CD4-positive, alpha-beta T cell (primary cell): ENCODE data around the gene SDC3. TPM values are rescaled to one million over a fixed set of nuclear protein-coding genes. Genes with fewer than 3 reads are reported as not detected.

ENCODE experiments used
- ATAC-seq: fragments of 200-7000 bp; cut with Tn5 transposase; one replicate; pipeline ENCODE4 v1.10.0; 2022; ENCODE audit warnings: mild to moderate bottlenecking; ENCODE audit not compliant: poor library complexity
- CTCF ChIA-PET: fragments of 350-600 bp; sonication (Branson Sonifier 250); formaldehyde crosslinking; loops from one replicate; lab custom pipeline; 2021; ENCODE audit warnings: antibody characterized with exemption, inconsistent platforms; lab: Charles Lee
- POLR2A ChIA-PET: fragments of 350-600 bp; sonication (Branson Sonifier 250); formaldehyde crosslinking; loops from one replicate; lab custom pipeline; 2021; ENCODE audit warnings: antibody characterized with exemption, inconsistent platforms; lab: Charles Lee
- DNase-seq, 14 experiments: peaks; one replicate each; pipeline ENCODE4 v3.0.0-alpha.2; 2013 to 2020; ENCODE audit warnings: mixed read lengths in 2 of 14
- H3K27ac ChIP-seq, 2 donors: one replicate each; pipeline versions ENCODE4 v1.5.1 to v1.7.0; 2013; ENCODE audit warnings: low read length in 2 of 2, low read depth in 1 of 2, mild to moderate bottlenecking in 1 of 2
- H3K27me3 ChIP-seq, 2 experiments: 1 replicate in 1 of 2; 2 replicates in 1 of 2; pipeline versions ENCODE4 v1.6.1 to v1.7.0; 2013; ENCODE audit warnings: low read length in 2 of 2, control low read depth in 1 of 2, mild to moderate bottlenecking in 1 of 2, moderate library complexity in 1 of 2; ENCODE audit not compliant: insufficient read depth in 2 of 2, control insufficient read depth in 1 of 2
- H3K36me3 ChIP-seq: one replicate; pipeline ENCODE4 v1.6.1; 2013; ENCODE audit warnings: low read length, control low read depth; ENCODE audit not compliant: insufficient read depth
- H3K4me1 ChIP-seq: one replicate; pipeline ENCODE4 v1.6.1; 2013; ENCODE audit warnings: low read length, control low read depth; ENCODE audit not compliant: insufficient read depth
- H3K4me3 ChIP-seq: one replicate; pipeline ENCODE4 v1.5.1; 2013; ENCODE audit warnings: mild to moderate bottlenecking, low read length, moderate library complexity
- H3K9me3 ChIP-seq, 2 experiments: 1 replicate in 1 of 2; 2 replicates in 1 of 2; pipeline versions ENCODE4 v1.6.1 to v1.7.0; 2013; ENCODE audit warnings: low read length in 2 of 2, mild to moderate bottlenecking in 2 of 2, control low read depth in 1 of 2, moderate library complexity in 1 of 2; ENCODE audit not compliant: control insufficient read depth in 1 of 2, insufficient read depth in 1 of 2
- H3K27ac Mint-ChIP-seq: one replicate; pipeline ENCODE4 v1.8.0; 2020; ENCODE audit warnings: mixed read lengths
- H3K27me3 Mint-ChIP-seq: one replicate; pipeline ENCODE4 v1.8.0; 2021; ENCODE audit warnings: mixed read lengths
- H3K36me3 Mint-ChIP-seq: one replicate; pipeline ENCODE4 v1.8.0; 2021; ENCODE audit warnings: low read depth, mixed read lengths
- H3K4me1 Mint-ChIP-seq: one replicate; pipeline ENCODE4 v1.8.0; 2021; ENCODE audit warnings: low read depth, mixed read lengths
- H3K4me3 Mint-ChIP-seq: one replicate; pipeline ENCODE4 v1.8.0; 2020; ENCODE audit warnings: mild to moderate bottlenecking, mixed read lengths
- H3K9me3 Mint-ChIP-seq: one replicate; pipeline ENCODE4 v1.8.0; 2020; ENCODE audit warnings: mixed read lengths
- CTCF ChIP-seq: fragments of 200-600 bp; IDR thresholded peaks from one replicate; pipeline ENCODE4 v1.8.0; 2022; ENCODE audit warnings: antibody characterized with exemption, mild to moderate bottlenecking
- intact Hi-C, 2 experiments: fragments of 100-400 bp; cut with DNase I in 1 of 2; cut with micrococcal nuclease in 1 of 2; formaldehyde crosslinking; loops; one replicate each; pipeline versions ENCODE4 v1.15.1 to v1.9.0; 2023 to 2025; cut with DNase I, micrococcal nuclease
- total RNA-seq, 174 experiments: library from RNA in 2 of 174; stranded (reverse) in 2 of 174; gene quantifications; one replicate each; pipeline ENCODE4 v1.2.3 and lab custom pipeline; 2021 to 2026

The SDC3 gene
- total RNA-seq, 2 experiments from 2014 or later: 0.14 TPM; not detected in 1

GRCh38 chr1:30955448-30956015 is 47.0 kb upstream of the SDC3 start:
- H3K4me1 Mint-ChIP-seq: peaks cover 41% of the 10 kb centered on the region

GRCh38 chr1:30953685-30954084 is 45.1 kb upstream of the SDC3 start:
- intact Hi-C loops: no loop called here
- Mint-ChIP-seq H3K9me3 (no peaks in the 10 kb centered on the region), H3K4me1 (peaks cover 28% of the 10 kb centered on the region), H3K36me3 (peaks cover 92% of the 10 kb centered on the region), H3K27ac (no peak overlapping the region), H3K4me3 (no peak overlapping the region), H3K27me3 (no peaks in the 10 kb centered on the region)
- CTCF ChIA-PET: no interaction called here
- no peak overlapping the region for H3K4me3 ChIP-seq
- DNase-seq (no peak), ATAC-seq (no peak)
- TF ChIP-seq CTCF: no peak
- H3K27ac ChIP-seq: no peak overlapping the region
- POLR2A ChIA-PET: no interaction called here
- no peaks in the 10 kb centered on the region for H3K27me3 ChIP-seq
- H3K9me3 ChIP-seq: no peaks in the 10 kb centered on the region
- no peaks in the 10 kb centered on the region for H3K4me1 ChIP-seq
- peaks cover 82% of the 10 kb centered on the region for H3K36me3 ChIP-seq

More at GRCh38 chr1:30955448-30956015, 47.0 kb upstream of the SDC3 start:
- Mint-ChIP-seq H3K4me3 (no peak overlapping the region), H3K9me3 (no peaks in the 10 kb centered on the region), H3K36me3 (peaks cover 95% of the 10 kb centered on the region), H3K27me3 (no peaks in the 10 kb centered on the region), H3K27ac (no peak overlapping the region)
- H3K4me3 ChIP-seq: no peak overlapping the region
- no peak overlapping the region for H3K27ac ChIP-seq
- H3K9me3 ChIP-seq: no peaks in the 10 kb centered on the region
- no peak for TF ChIP-seq CTCF
- intact Hi-C loops: no loop called here
- peaks cover 81% of the 10 kb centered on the region for H3K36me3 ChIP-seq
- ChIA-PET CTCF (no interaction called here), POLR2A (no interaction called here)
- no peak for DNase-seq
- ATAC-seq: no peak
- no peaks in the 10 kb centered on the region for H3K4me1 ChIP-seq
- no peaks in the 10 kb centered on the region for H3K27me3 ChIP-seq

- intact Hi-C loops: no loop called here
- no peaks in the 10 kb centered on the region for H3K9me3 Mint-ChIP-seq
- Histone ChIP-seq H3K9me3 (no peaks in the 10 kb centered on the region), H3K4me3 (no peak overlapping the region), H3K4me1 (no peaks in the 10 kb centered on the region), H3K36me3 (peaks cover 82% of the 10 kb centered on the region), H3K27me3 (no peaks in the 10 kb centered on the region), H3K27ac (no peak overlapping the region)
- peaks cover 92% of the 10 kb centered on the region for H3K36me3 Mint-ChIP-seq
- ChIA-PET POLR2A (no interaction called here), CTCF (no interaction called here)
- ATAC-seq (peak; percentile 82), DNase-seq (peak in 3 of 14 experiments; percentile 14 to 45 (median 34))
- peak overlapping the region; percentile 65 for H3K27ac Mint-ChIP-seq
- no peak for TF ChIP-seq CTCF
- H3K27me3 Mint-ChIP-seq: no peaks in the 10 kb centered on the region
- H3K4me1 Mint-ChIP-seq: peaks cover 20% of the 10 kb centered on the region
- no peak overlapping the region for H3K4me3 Mint-ChIP-seq
Measured at GRCh38 chr1:30952098-30952497, 43.5 kb upstream of the SDC3 start.
